Mucosa of rectum (tissue), 2 donors: ENCODE results near the gene TNC.

Experiments
- H3K27ac ChIP-seq, 2 donors: one replicate each; pipeline ENCODE4 v1.7.0; 2013; ENCODE audit warnings: inconsistent platforms in 2 of 2, low read depth in 2 of 2, low read length in 2 of 2
- H3K27me3 ChIP-seq, 2 donors: one replicate each; pipeline ENCODE4 v1.7.0; 2013; ENCODE audit warnings: low read length in 2 of 2; ENCODE audit not compliant: control insufficient read depth in 2 of 2, insufficient read depth in 2 of 2
- H3K36me3 ChIP-seq, 2 donors: one replicate each; pipeline ENCODE4 v1.7.0; 2013; ENCODE audit warnings: low read length in 2 of 2; ENCODE audit not compliant: control insufficient read depth in 2 of 2, insufficient read depth in 2 of 2
- H3K4me1 ChIP-seq, 2 donors: one replicate each; pipeline ENCODE4 v1.7.0; 2013; ENCODE audit warnings: low read length in 2 of 2, mild to moderate bottlenecking in 1 of 2; ENCODE audit not compliant: control insufficient read depth in 2 of 2, insufficient read depth in 2 of 2
- H3K4me3 ChIP-seq, 2 donors: one replicate each; pipeline ENCODE4 v1.7.0; 2013; ENCODE audit warnings: low read length in 2 of 2
- H3K9ac ChIP-seq, 2 donors: one replicate each; pipeline ENCODE4 v1.7.0; 2013; ENCODE audit warnings: low read length in 2 of 2, low read depth in 1 of 2, mild to moderate bottlenecking in 1 of 2
- H3K9me3 ChIP-seq, 2 donors: one replicate each; pipeline ENCODE4 v1.7.0; 2013; ENCODE audit warnings: low read length in 2 of 2; ENCODE audit not compliant: control insufficient read depth in 2 of 2
- donor health status: healthy.
- donor health status: Normal muscosa, but diverticular disease.

TNC gene

GRCh38 chr9:115117999-115118878 lies at the start of gene TNC:
TSS of gene TNC (minus strand) at chr9:115118157. CDS start at chr9:115091018, 27,139 bp downstream.
- H3K9ac ChIP-seq, result peak within 1 kb of the TSS; percentile 7 to 33
- peaks cover 0 to 3% of the 10 kb centered on the region in 2 donors for H3K4me1 ChIP-seq
- H3K27me3 ChIP-seq, result peaks cover 23 to 25% of the 10 kb centered on the region in 2 donors
- H3K36me3 ChIP-seq, result no peaks in the 10 kb centered on the region
- H3K4me3 ChIP-seq, result peak within 1 kb of the TSS; percentile 12 to 55
- H3K27ac ChIP-seq, result peak within 1 kb of the TSS; percentile 44 to 71
- H3K9me3 ChIP-seq, result no peaks in the 10 kb centered on the region

- Histone ChIP-seq H3K4me3 (no peak overlapping the region), H3K36me3 (no peaks in the 10 kb centered on the region), H3K9me3 (no peaks in the 10 kb centered on the region), H3K4me1 (no peaks in the 10 kb centered on the region), H3K27me3 (peaks cover 0 to 4% of the 10 kb centered on the region in 2 donors), H3K27ac (no peak overlapping the region), H3K9ac (no peak overlapping the region)
Measured at GRCh38 chr9:115167175-115167574, 49.2 kb upstream of the TNC start.

- H3K36me3 ChIP-seq, result no peaks in the 10 kb centered on the region
- no peak overlapping the region for H3K4me3 ChIP-seq
- no peak overlapping the region for H3K9ac ChIP-seq
- H3K4me1 ChIP-seq, result no peaks in the 10 kb centered on the region
- no peaks in the 10 kb centered on the region for H3K9me3 ChIP-seq
- peaks cover 0 to 4% of the 10 kb centered on the region in 2 donors for H3K27me3 ChIP-seq
- H3K27ac ChIP-seq, result no peak overlapping the region
Measured at GRCh38 chr9:115165233-115165632, 47.3 kb upstream of the TNC start.

- no peaks in the 10 kb centered on the region for H3K4me1 ChIP-seq
- H3K36me3 ChIP-seq, result no peaks in the 10 kb centered on the region
- H3K27me3 ChIP-seq, result peaks cover 0 to 4% of the 10 kb centered on the region in 2 donors
- no peak overlapping the region for H3K9ac ChIP-seq
- no peak overlapping the region for H3K4me3 ChIP-seq
- H3K27ac ChIP-seq, result no peak overlapping the region
- H3K9me3 ChIP-seq, result no peaks in the 10 kb centered on the region
Measured at GRCh38 chr9:115164511-115164974, 46.6 kb upstream of the TNC start.

- Histone ChIP-seq H3K9me3 (no peaks in the 10 kb centered on the region), H3K9ac (no peak overlapping the region), H3K4me1 (no peaks in the 10 kb centered on the region)
Measured at GRCh38 chr9:115162946-115163345, 45.0 kb upstream of the TNC start.

DNA sequence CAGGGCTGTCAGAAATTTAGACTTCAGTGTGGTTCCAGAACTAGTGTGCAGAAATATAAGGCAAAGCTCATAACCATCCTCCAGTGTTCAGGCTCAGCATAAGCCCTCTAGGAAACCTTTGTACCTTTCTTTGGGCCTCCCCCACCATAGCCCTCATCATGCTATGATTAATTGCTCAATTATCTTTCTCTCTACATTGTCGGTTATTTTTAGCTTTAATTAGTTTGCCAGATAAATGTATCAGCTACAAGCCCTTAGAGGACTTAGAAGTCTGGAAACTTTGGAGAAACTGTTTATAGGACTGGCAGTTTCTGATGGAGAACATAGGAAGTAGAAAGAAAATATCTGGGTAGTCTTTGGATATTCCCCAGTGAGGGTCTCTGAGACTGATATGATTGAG lies 43.5 kb upstream of the TNC start:
- no peaks in the 10 kb centered on the region for H3K27me3 ChIP-seq
- no peaks in the 10 kb centered on the region for H3K4me1 ChIP-seq
- H3K4me3 ChIP-seq, result no peak overlapping the region
- H3K27ac ChIP-seq, result no peak overlapping the region
- no peaks in the 10 kb centered on the region for H3K9me3 ChIP-seq
- H3K9ac ChIP-seq, result no peak overlapping the region
- no peaks in the 10 kb centered on the region for H3K36me3 ChIP-seq

More at GRCh38 chr9:115162946-115163345, 45.0 kb upstream of the TNC start:
- Histone ChIP-seq H3K4me3 (no peak overlapping the region), H3K27ac (no peak overlapping the region), H3K27me3 (peaks cover 0 to under 1% of the 10 kb centered on the region in 2 donors), H3K36me3 (no peaks in the 10 kb centered on the region)

- no peaks in the 10 kb centered on the region for H3K36me3 ChIP-seq
- no peak overlapping the region for H3K9ac ChIP-seq
- no peaks in the 10 kb centered on the region for H3K4me1 ChIP-seq
- no peak overlapping the region for H3K4me3 ChIP-seq
- H3K9me3 ChIP-seq, result no peaks in the 10 kb centered on the region
- H3K27me3 ChIP-seq, result peaks cover 7 to 10% of the 10 kb centered on the region in 2 donors
- H3K27ac ChIP-seq, result no peak overlapping the region
Measured at GRCh38 chr9:115158661-115159481, 40.9 kb upstream of the TNC start.

GRCh38 chr9:115157245-115157674 lies 39.3 kb upstream of the TNC start:
- Histone ChIP-seq H3K9me3 (no peaks in the 10 kb centered on the region), H3K9ac (no peak overlapping the region), H3K36me3 (no peaks in the 10 kb centered on the region), H3K4me3 (no peak overlapping the region), H3K27me3 (peaks cover 7 to 10% of the 10 kb centered on the region in 2 donors), H3K4me1 (no peaks in the 10 kb centered on the region), H3K27ac (peak overlapping the region in 1 of 2 donors; percentile 9)

DNA sequence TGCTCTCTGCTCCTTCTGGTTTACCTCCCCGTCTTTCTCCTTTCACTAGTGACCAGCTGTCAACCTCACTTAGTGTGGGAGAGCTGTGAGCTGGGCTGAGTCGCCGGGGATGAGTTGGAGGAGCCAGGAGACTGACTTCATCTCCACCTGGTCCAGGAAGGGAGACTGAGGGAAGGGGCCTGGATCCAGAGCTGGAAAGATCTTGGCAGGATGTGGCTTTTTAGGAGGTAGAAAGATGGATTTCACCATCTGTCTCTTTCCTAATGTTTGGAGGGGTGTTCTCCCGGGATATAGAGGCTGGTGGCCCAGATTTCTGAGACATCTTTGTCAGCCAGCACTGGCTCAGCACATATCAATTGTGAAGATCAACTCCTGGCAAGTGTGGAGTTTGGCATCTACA lies 37.1 kb upstream of the TNC start:
- H3K9me3 ChIP-seq, result no peaks in the 10 kb centered on the region
- H3K4me1 ChIP-seq, result no peaks in the 10 kb centered on the region
- no peak overlapping the region for H3K9ac ChIP-seq
- H3K27me3 ChIP-seq, result peaks cover 12 to 13% of the 10 kb centered on the region in 2 donors
- no peaks in the 10 kb centered on the region for H3K36me3 ChIP-seq
- H3K4me3 ChIP-seq, result no peak overlapping the region
- H3K27ac ChIP-seq, result no peak overlapping the region

DNA sequence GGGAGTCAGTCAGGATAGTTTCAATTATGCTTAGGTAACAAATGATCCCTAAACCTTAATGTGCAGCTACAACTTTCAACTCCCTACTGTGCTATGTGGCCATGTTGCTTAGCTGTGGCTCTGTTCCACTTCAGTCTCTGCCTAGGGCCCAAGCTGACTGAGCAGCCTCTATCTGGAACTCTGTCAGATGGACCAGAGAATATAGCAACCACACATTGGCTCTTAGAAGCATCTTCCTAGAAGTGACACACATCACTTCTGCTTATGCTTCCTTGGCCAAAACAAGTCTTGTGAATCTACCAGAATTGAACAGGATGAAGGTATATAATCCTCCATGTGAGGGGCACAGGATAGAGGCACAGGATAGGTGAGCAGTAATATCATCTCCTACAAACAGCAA lies 36.7 kb upstream of the TNC start:
- Histone ChIP-seq H3K9me3 (no peaks in the 10 kb centered on the region), H3K27ac (no peak overlapping the region), H3K4me1 (no peaks in the 10 kb centered on the region), H3K36me3 (no peaks in the 10 kb centered on the region), H3K4me3 (no peak overlapping the region), H3K27me3 (peaks cover 14 to 15% of the 10 kb centered on the region in 2 donors), H3K9ac (no peak overlapping the region)
